ENCODE measurements around the gene BBS5. TPM values are rescaled to one million over a fixed set of nuclear protein-coding genes. Genes with fewer than 3 reads are reported as not detected.
"Not testable (repeated sequence)": the region's sequence is repeated elsewhere in the genome, so short reads cannot be mapped to it uniquely, and the experiment has no call there.

Gene BBS5
- total and polyA plus RNA-seq, 2 experiments from 2014 or later = 4.5 to 8.0 TPM

GRCh38 chr2:169520896-169521295 lies 41.6 kb downstream of the BBS5 start:
- no peaks in the 10 kb centered on the region for H3K79me2 ChIP-seq (ENCODE audit: insufficient read depth)
- in situ Hi-C loops (cut with MboI) = no loop called here
- no peak overlapping the region for H3K4me2 ChIP-seq (ENCODE audit: unreplicated experiment)
- H3K4me3 ChIP-seq = no peak overlapping the region
- no peak overlapping the region for H3K9ac ChIP-seq
- no peak overlapping the region for H2AFZ ChIP-seq
- no peak for DNase-seq
- H3K9me2 ChIP-seq (ENCODE audit: insufficient read depth) = no peaks in the 10 kb centered on the region
- H3K27me3 ChIP-seq (replicated peaks; ENCODE audit: insufficient read depth) = no peaks in the 10 kb centered on the region
- no peak overlapping the region for H3K27ac ChIP-seq
- peaks cover 3% of the 10 kb centered on the region; the same call in 1 of the 2 replicates for H3K36me3 ChIP-seq (ENCODE audit: low read depth)
- H3K4me1 ChIP-seq (ENCODE audit: insufficient read depth) = no peaks in the 10 kb centered on the region
- TF ChIP-seq EZH2phosphoT487 (IDR thresholded peaks at IDR 0.05; ENCODE audit: insufficient read depth, low read depth) (no peak), EZH2 (IDR thresholded peaks at IDR 0.05; ENCODE audit: insufficient read depth, poor library complexity, severe bottlenecking) (no peak)
- H4K20me1 ChIP-seq (ENCODE audit: insufficient read depth) = no peaks in the 10 kb centered on the region
- no peaks in the 10 kb centered on the region for H3K9me3 ChIP-seq (ENCODE audit: low read depth)
- no peaks in the 10 kb centered on the region; the same call in 1 of the 2 replicates for H3F3A ChIP-seq (ENCODE audit: insufficient read depth)

DNA sequence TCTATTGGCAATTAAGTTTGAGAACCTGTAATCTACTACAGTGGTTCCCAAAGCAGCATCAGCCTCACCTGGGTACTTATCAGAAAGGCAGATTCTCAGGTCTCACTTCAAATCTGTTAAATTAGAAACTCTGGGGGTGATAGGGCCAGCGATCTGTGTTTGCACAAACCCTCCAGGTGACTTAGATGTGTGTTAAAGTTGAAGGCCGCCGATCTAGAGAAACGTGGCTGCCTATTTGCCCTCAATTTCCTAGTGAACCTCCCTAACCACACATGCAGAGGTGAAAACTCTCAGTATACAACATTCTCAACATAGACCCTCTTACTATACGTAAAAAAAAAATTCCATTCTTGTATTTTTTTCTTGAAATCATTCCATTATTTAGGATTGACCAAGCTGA lies 44.4 kb downstream of the BBS5 start:
- no peaks in the 10 kb centered on the region for H3F3A ChIP-seq (ENCODE audit: insufficient read depth)
- H3K27me3 ChIP-seq (replicated peaks; ENCODE audit: insufficient read depth) = no peaks in the 10 kb centered on the region
- 78% methylated on average over 5 of the region's 5 CpGs for WGBS, 2 experiments (ENCODE audit: low coverage in 1 of 2, low lambda C conversion rate in 2 of 2, missing lambda C conversion rate in 2 of 2)
- TF ChIP-seq EZH2 (IDR thresholded peaks at IDR 0.05; ENCODE audit: insufficient read depth, poor library complexity, severe bottlenecking) (no peak), EZH2phosphoT487 (IDR thresholded peaks at IDR 0.05; ENCODE audit: insufficient read depth, low read depth) (no peak)
- no peaks in the 10 kb centered on the region for H3K79me2 ChIP-seq (ENCODE audit: insufficient read depth)
- no peak overlapping the region for H3K4me2 ChIP-seq (ENCODE audit: unreplicated experiment)
- H3K36me3 ChIP-seq (ENCODE audit: low read depth) = peaks cover 3% of the 10 kb centered on the region; the same call in 1 of the 2 replicates
- H4K20me1 ChIP-seq (ENCODE audit: insufficient read depth) = no peaks in the 10 kb centered on the region
- H3K9me2 ChIP-seq (ENCODE audit: insufficient read depth) = no peaks in the 10 kb centered on the region
- DNase-seq = no peak
- H3K4me3 ChIP-seq = no peak overlapping the region
- no peak overlapping the region for H2AFZ ChIP-seq
- no peaks in the 10 kb centered on the region for H3K9me3 ChIP-seq (ENCODE audit: low read depth)
- peaks cover 4% of the 10 kb centered on the region; the same call in 1 of the 2 replicates for H3K4me1 ChIP-seq (ENCODE audit: insufficient read depth)
- no peak overlapping the region for H3K9ac ChIP-seq
- in situ Hi-C loops (cut with MboI) = no loop called here
- H3K27ac ChIP-seq = no peak overlapping the region

DNA sequence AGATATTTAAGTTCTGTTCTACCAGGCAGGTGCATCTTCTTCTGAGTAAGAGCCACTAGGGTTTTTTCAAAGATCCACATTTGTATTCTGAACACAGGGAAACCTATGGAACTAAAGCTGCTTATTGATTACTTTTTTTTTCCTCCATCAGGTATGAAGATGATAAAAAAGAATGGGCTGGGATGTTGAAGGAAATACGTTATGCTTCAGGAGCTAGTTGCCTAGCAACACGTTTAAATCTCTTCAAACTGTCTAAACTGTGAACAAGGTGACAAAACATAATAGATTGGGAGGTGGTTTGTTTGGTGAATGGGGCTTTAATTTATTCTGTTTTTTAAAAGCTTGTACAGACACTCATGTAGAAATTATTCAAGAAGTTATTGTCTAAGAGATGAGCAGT lies 46.1 kb downstream of the BBS5 start:
- WGBS, 2 experiments (ENCODE audit: low coverage in 1 of 2, low lambda C conversion rate in 2 of 2, missing lambda C conversion rate in 2 of 2) = 57 to 58% methylated on average over 2 of the region's 2 CpGs
- H2AFZ ChIP-seq = no peak overlapping the region
- peaks cover 4% of the 10 kb centered on the region; the same call in 1 of the 2 replicates for H3K4me1 ChIP-seq (ENCODE audit: insufficient read depth)
- no peaks in the 10 kb centered on the region; the same call in 1 of the 2 replicates for H3K36me3 ChIP-seq (ENCODE audit: low read depth)
- H3K4me2 ChIP-seq (ENCODE audit: unreplicated experiment) = no peak overlapping the region
- no peak overlapping the region for H3K9ac ChIP-seq
- H3K27ac ChIP-seq = no peak overlapping the region
- TF ChIP-seq EZH2 (IDR thresholded peaks at IDR 0.05; ENCODE audit: insufficient read depth, poor library complexity, severe bottlenecking) (no peak), EZH2phosphoT487 (IDR thresholded peaks at IDR 0.05; ENCODE audit: insufficient read depth, low read depth) (no peak)
- H3K27me3 ChIP-seq (replicated peaks; ENCODE audit: insufficient read depth) = no peaks in the 10 kb centered on the region
- in situ Hi-C loops (cut with MboI) = no loop called here
- no peaks in the 10 kb centered on the region for H3K9me3 ChIP-seq (ENCODE audit: low read depth)
- no peaks in the 10 kb centered on the region for H4K20me1 ChIP-seq (ENCODE audit: insufficient read depth)
- H3K4me3 ChIP-seq = no peak overlapping the region
- H3F3A ChIP-seq (ENCODE audit: insufficient read depth) = no peaks in the 10 kb centered on the region
- H3K79me2 ChIP-seq (ENCODE audit: insufficient read depth) = no peaks in the 10 kb centered on the region
- no peaks in the 10 kb centered on the region for H3K9me2 ChIP-seq (ENCODE audit: insufficient read depth)
- no peak for DNase-seq

GRCh38 chr2:169526451-169526850 lies 47.2 kb downstream of the BBS5 start:
- Histone ChIP-seq H4K20me1 (ENCODE audit: insufficient read depth) (no peaks in the 10 kb centered on the region), H3K36me3 (ENCODE audit: low read depth) (no peaks in the 10 kb centered on the region; the same call in 1 of the 2 replicates), H3K27me3 (replicated peaks; ENCODE audit: insufficient read depth) (no peaks in the 10 kb centered on the region), H3K9me3 (ENCODE audit: low read depth) (no peaks in the 10 kb centered on the region), H3K9ac (no peak overlapping the region), H3K4me3 (no peak overlapping the region), H3K27ac (no peak overlapping the region), H3K4me2 (ENCODE audit: unreplicated experiment) (no peak overlapping the region), H3K79me2 (ENCODE audit: insufficient read depth) (no peaks in the 10 kb centered on the region), H3K4me1 (ENCODE audit: insufficient read depth) (peaks cover 4% of the 10 kb centered on the region; the same call in 1 of the 2 replicates), H2AFZ (no peak overlapping the region), H3K9me2 (ENCODE audit: insufficient read depth) (no peaks in the 10 kb centered on the region), H3F3A (ENCODE audit: insufficient read depth) (no peaks in the 10 kb centered on the region)
- peak; percentile 20 for DNase-seq
- no peak for TF ChIP-seq EZH2 (IDR thresholded peaks at IDR 0.05; ENCODE audit: insufficient read depth, poor library complexity, severe bottlenecking)
- TF ChIP-seq EZH2phosphoT487 (IDR thresholded peaks at IDR 0.05; ENCODE audit: insufficient read depth, low read depth) = no peak
- in situ Hi-C loops (cut with MboI) = no loop called here

DNA sequence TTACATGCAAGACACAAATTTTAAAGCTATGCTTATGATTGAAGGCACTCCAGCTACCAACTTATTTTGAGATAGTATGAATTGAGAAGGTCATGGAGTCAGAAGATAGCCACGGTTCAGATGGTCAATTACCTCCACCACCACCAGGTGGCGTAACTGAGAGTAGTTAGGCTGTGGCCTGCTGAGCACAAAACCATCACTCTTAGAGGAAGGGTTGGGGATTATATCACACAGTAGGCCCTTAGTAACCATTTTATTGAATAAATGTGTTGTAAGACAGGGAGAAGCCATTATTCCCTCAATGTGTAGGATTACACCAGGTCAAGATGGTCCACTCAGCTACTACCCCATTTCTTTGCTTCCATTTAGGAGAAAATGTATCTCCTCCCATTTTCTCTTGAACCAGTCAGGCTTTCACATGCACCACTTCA lies 49.0 kb downstream of the BBS5 start:
- Histone ChIP-seq H3K9ac (no peak overlapping the region), H3K27me3 (replicated peaks; ENCODE audit: insufficient read depth) (no peaks in the 10 kb centered on the region), H3K9me3 (ENCODE audit: low read depth) (no peaks in the 10 kb centered on the region), H3K4me1 (ENCODE audit: insufficient read depth) (peaks cover 4% of the 10 kb centered on the region; the same call in 1 of the 2 replicates), H2AFZ (no peak overlapping the region), H3K4me3 (no peak overlapping the region), H3K36me3 (ENCODE audit: low read depth) (no peaks in the 10 kb centered on the region; the same call in 1 of the 2 replicates), H3K79me2 (ENCODE audit: insufficient read depth) (no peaks in the 10 kb centered on the region), H3K4me2 (ENCODE audit: unreplicated experiment) (no peak overlapping the region), H4K20me1 (ENCODE audit: insufficient read depth) (no peaks in the 10 kb centered on the region), H3F3A (ENCODE audit: insufficient read depth) (no peaks in the 10 kb centered on the region), H3K9me2 (ENCODE audit: insufficient read depth) (no peaks in the 10 kb centered on the region), H3K27ac (no peak overlapping the region)
- WGBS, 2 experiments (ENCODE audit: low coverage in 1 of 2, low lambda C conversion rate in 2 of 2, missing lambda C conversion rate in 2 of 2) = 8 to 13% methylated on average over 2 of the region's 2 CpGs
- in situ Hi-C loops (cut with MboI) = no loop called here
- TF ChIP-seq EZH2phosphoT487 (IDR thresholded peaks at IDR 0.05; ENCODE audit: insufficient read depth, low read depth) (no peak), EZH2 (IDR thresholded peaks at IDR 0.05; ENCODE audit: insufficient read depth, poor library complexity, severe bottlenecking) (no peak)
- peak; percentile 69 for DNase-seq

DNA sequence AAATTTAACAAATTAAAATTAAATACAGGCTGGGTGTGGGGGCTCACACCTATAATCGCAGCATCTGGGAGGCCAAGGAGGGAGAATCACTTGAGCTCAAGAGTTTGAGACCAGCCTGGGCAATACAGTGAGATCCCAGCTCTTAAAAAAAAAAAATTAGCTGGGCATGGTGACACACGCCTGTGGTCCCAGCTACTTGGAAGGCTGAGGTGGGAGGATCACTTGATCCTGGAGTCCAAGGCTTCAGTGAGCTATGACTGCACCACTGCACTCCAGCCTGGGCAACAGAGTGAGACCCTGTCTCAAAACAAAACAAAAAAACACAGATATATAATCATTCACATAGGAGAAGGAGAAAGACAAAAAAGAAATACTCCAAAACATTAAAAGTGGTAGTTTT lies 60.2 kb downstream of the BBS5 start:
- H3K4me2 ChIP-seq (ENCODE audit: unreplicated experiment); H3K79me2 ChIP-seq (ENCODE audit: insufficient read depth); H3K9me2 ChIP-seq (ENCODE audit: insufficient read depth); H3K9me3 ChIP-seq (ENCODE audit: low read depth); H3K27ac ChIP-seq; H3F3A ChIP-seq (ENCODE audit: insufficient read depth); H4K20me1 ChIP-seq (ENCODE audit: insufficient read depth); DNase-seq; in situ Hi-C loops (cut with MboI); H3K9ac ChIP-seq; H3K4me3 ChIP-seq; H3K27me3 ChIP-seq (replicated peaks; ENCODE audit: insufficient read depth); H3K4me1 ChIP-seq (ENCODE audit: insufficient read depth); H2AFZ ChIP-seq: not testable (repeated sequence)
- 95 to 100% methylated on average over 2 of the region's 2 CpGs for WGBS, 2 experiments (ENCODE audit: low coverage in 1 of 2, low lambda C conversion rate in 2 of 2, missing lambda C conversion rate in 2 of 2)
- H3K36me3 ChIP-seq (ENCODE audit: low read depth) = peaks cover 17% of the 10 kb centered on the region

Data from GM23248 (cell line).